ENCODE results near the gene NADSYN1.
"Not testable (repeated sequence)": the region's sequence is repeated elsewhere in the genome, so short reads cannot be mapped to it uniquely, and the experiment has no call there.

Gene NADSYN1

GRCh38 chr11:71453037-71453917 lies at the start of gene NADSYN1:
Gene NADSYN1 (plus strand): TSS chr11:71453203. CDS start chr11:71453297, 94 bp downstream.
- DNase-seq (ENCODE audit: low spot score): peak; percentile 94

- DNase-seq (ENCODE audit: low spot score): no peak
Observed at GRCh38 chr11:71404209-71404608, 48.8 kb upstream of the NADSYN1 start.

GRCh38 chr11:71406681-71407080 lies 46.3 kb upstream of the NADSYN1 start:
- DNase-seq (ENCODE audit: low spot score): no peak

GRCh38 chr11:71407356-71407755 lies 45.6 kb upstream of the NADSYN1 start:
- no peak for DNase-seq (ENCODE audit: low spot score)

- DNase-seq (ENCODE audit: low spot score): peak; percentile 19
Observed at GRCh38 chr11:71408826-71409225, 44.2 kb upstream of the NADSYN1 start.

GRCh38 chr11:71410363-71410966 lies 42.5 kb upstream of the NADSYN1 start:
- DNase-seq (ENCODE audit: low spot score): no peak

GRCh38 chr11:71414645-71415044 lies 38.4 kb upstream of the NADSYN1 start:
- DNase-seq (ENCODE audit: low spot score): no peak

- DNase-seq (ENCODE audit: low spot score): no peak
Observed at GRCh38 chr11:71418643-71419042, 34.4 kb upstream of the NADSYN1 start.

- DNase-seq (ENCODE audit: low spot score): peak; percentile 73
Observed at GRCh38 chr11:71420455-71421241, 32.4 kb upstream of the NADSYN1 start.

- no peak for DNase-seq (ENCODE audit: low spot score)
Observed at GRCh38 chr11:71421392-71421950, 31.5 kb upstream of the NADSYN1 start.

- DNase-seq (ENCODE audit: low spot score): not testable (repeated sequence)
Observed at GRCh38 chr11:71422318-71422717, 30.7 kb upstream of the NADSYN1 start.

GRCh38 chr11:71423181-71423790 lies 29.7 kb upstream of the NADSYN1 start:
- DNase-seq (ENCODE audit: low spot score): peak; percentile 65

GRCh38 chr11:71425409-71425808 lies 27.6 kb upstream of the NADSYN1 start:
- no peak for DNase-seq (ENCODE audit: low spot score)

GRCh38 chr11:71425860-71426259 lies 27.1 kb upstream of the NADSYN1 start:
- no peak for DNase-seq (ENCODE audit: low spot score)

- DNase-seq (ENCODE audit: low spot score): no peak
Observed at GRCh38 chr11:71426413-71426812, 26.6 kb upstream of the NADSYN1 start.

- DNase-seq (ENCODE audit: low spot score): no peak
Observed at GRCh38 chr11:71428861-71429435, 24.1 kb upstream of the NADSYN1 start.

GRCh38 chr11:71429701-71430100 lies 23.3 kb upstream of the NADSYN1 start:
- DNase-seq (ENCODE audit: low spot score): no peak

GRCh38 chr11:71430166-71430565 lies 22.8 kb upstream of the NADSYN1 start:
- DNase-seq (ENCODE audit: low spot score): no peak

- DNase-seq (ENCODE audit: low spot score): no peak
Observed at GRCh38 chr11:71431271-71431670, 21.7 kb upstream of the NADSYN1 start.

- DNase-seq (ENCODE audit: low spot score): no peak
Observed at GRCh38 chr11:71432761-71433647, 20.0 kb upstream of the NADSYN1 start.

Measured in COLO829 (cell line).